Measurements from ENCODE around the gene GABBR1.

- TF ChIP-seq CTCF (conservative IDR thresholded peaks at IDR 0.05) = no peak
- no peak for TF ChIP-seq EZH2 (IDR thresholded peaks at IDR 0.05; ENCODE audit: low read depth)
Observed at GRCh38 chr6:29673161-29673560, 40.2 kb upstream of the GABBR1 start.
